ENCODE data around the gene USP24.
"Not testable (repeated sequence)": the region's sequence is repeated elsewhere in the genome, so short reads cannot be mapped to it uniquely, and the experiment has no call there.

Gene USP24

DNA sequence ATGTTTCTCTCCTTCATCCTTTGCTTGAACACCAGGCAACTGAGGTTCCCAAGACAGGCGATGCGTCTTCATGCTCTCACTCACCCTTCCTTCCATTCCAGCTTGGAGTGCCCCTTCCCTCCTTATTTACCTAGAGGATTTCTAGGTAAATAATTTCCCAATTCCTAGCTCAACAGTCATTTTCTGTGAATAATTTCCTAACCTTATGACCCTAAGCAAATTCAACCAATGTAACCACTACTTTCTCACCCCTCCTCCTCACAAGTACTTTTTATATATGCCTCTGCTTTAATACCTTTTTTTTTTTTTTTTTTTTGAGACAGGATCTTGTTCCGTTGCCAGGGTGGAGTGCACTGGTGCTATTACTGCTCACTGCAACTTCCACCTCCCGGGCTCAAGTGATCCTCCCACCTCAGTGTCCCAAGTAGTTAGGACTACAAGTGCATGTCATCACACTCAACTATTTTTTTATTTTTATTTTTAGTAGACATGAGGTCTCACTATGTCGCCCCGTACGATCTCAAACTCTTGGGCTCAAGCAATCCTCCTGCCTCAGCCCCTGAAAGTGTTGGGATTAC lies 86.7 kb downstream of the USP24 start:
- no peaks in the 10 kb centered on the region for H3K27me3 ChIP-seq (ENCODE audit: control insufficient read depth, insufficient read depth, low read length)
- DNase-seq (ENCODE audit: low read depth, low spot score), result no peak
- H3K4me1 ChIP-seq (ENCODE audit: control insufficient read depth, insufficient read depth, low read length), result no peaks in the 10 kb centered on the region; the same call in 1 of the 2 replicates
- no peak overlapping the region for H3K4me3 ChIP-seq (ENCODE audit: low read length)
- no peak overlapping the region for H3K27ac ChIP-seq (ENCODE audit: low read length)
- peaks cover 11% of the 10 kb centered on the region; the same call in 1 of the 2 replicates for H3K36me3 ChIP-seq (ENCODE audit: control insufficient read depth, insufficient read depth, low read length)
- H3K9me3 ChIP-seq (ENCODE audit: control insufficient read depth, insufficient read depth, low read length), result no peaks in the 10 kb centered on the region
- WGBS (ENCODE audit: insufficient coverage, insufficient read length), result no CpG with 5 or more reads among the region's 7 CpGs

DNA sequence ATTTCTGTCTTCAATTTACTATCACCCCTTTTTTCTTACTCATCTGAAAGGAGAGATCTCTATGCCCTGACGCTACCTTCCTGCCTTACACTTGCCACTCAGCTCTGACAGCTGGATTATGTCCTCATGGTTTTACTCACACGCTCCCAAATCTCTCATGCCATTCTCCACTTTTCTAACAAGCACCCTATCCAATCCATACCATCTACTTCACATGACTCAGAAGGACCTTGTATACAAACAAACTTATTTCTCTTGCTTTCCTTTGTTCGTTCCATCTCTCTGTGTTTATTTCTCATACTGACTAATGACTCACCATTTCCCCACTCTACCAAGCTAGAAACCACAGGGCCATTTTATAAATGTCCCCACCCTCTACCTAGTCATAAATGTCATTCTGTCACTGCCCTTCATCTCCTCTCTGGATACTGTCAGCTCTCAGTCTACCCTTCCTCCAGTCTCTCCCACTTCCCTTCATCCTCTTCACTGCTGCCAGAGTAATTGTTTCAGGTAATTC lies 87.3 kb downstream of the USP24 start:
- Histone ChIP-seq H3K9me3 (ENCODE audit: control insufficient read depth, insufficient read depth, low read length) (no peaks in the 10 kb centered on the region), H3K27ac (ENCODE audit: low read length) (no peak overlapping the region), H3K36me3 (ENCODE audit: control insufficient read depth, insufficient read depth, low read length) (peaks cover 11% of the 10 kb centered on the region; the same call in 1 of the 2 replicates), H3K27me3 (ENCODE audit: control insufficient read depth, insufficient read depth, low read length) (no peaks in the 10 kb centered on the region), H3K4me3 (ENCODE audit: low read length) (no peak overlapping the region), H3K4me1 (ENCODE audit: control insufficient read depth, insufficient read depth, low read length) (no peaks in the 10 kb centered on the region; the same call in 1 of the 2 replicates)
- WGBS (ENCODE audit: insufficient coverage, insufficient read length), result no CpG with 5 or more reads among the region's 3 CpGs
- no peak for DNase-seq (ENCODE audit: low read depth, low spot score)

DNA sequence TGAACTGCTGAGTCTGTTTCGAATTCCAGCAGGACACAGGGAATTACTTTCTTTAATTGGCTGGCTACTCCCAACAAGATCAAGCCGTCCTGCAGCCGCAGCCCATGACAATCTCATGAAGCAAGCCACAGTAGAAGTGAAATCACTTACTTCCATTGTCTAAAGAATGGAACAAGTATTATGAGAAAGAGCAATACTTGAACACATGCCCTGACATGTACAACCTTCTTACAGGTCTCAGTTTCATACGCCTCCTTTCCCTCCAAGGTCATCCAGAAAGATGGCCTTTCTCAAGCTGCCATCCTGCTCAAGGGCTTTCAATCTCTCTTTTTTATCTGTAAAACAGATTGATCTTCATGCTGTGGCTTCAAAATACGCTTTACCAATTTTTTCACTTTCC lies 90.7 kb downstream of the USP24 start:
- no peak for DNase-seq (ENCODE audit: low read depth, low spot score)
- Histone ChIP-seq H3K27me3 (ENCODE audit: control insufficient read depth, insufficient read depth, low read length) (no peaks in the 10 kb centered on the region), H3K4me1 (ENCODE audit: control insufficient read depth, insufficient read depth, low read length) (no peaks in the 10 kb centered on the region; the same call in 1 of the 2 replicates), H3K36me3 (ENCODE audit: control insufficient read depth, insufficient read depth, low read length) (peaks cover 19% of the 10 kb centered on the region; the same call in 1 of the 2 replicates), H3K9me3 (ENCODE audit: control insufficient read depth, insufficient read depth, low read length) (no peaks in the 10 kb centered on the region), H3K27ac (ENCODE audit: low read length) (no peak overlapping the region), H3K4me3 (ENCODE audit: low read length) (no peak overlapping the region)
- 100% methylated on average over 1 of the region's 5 CpGs for WGBS (ENCODE audit: insufficient coverage, insufficient read length)

DNA sequence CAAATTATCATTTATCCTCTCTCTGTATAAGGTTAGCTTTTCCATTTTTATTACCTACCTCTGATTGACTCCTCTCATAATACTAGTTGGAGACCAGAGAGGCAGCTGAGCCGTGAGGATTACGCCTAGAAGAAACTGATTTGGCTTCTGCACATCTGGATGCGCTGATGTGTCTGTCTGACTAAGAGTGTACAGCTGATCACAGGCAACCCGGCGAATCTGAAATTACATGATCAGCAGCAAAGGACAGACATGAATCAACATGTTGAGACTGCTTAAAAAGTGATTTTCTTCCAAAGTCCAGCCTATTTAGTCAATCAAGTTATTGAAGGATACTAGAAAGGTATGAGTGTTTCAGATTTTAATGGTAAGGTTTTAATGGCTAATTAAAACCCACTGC lies 94.6 kb downstream of the USP24 start:
- no peaks in the 10 kb centered on the region for H3K4me1 ChIP-seq (ENCODE audit: control insufficient read depth, insufficient read depth, low read length)
- H3K27me3 ChIP-seq (ENCODE audit: control insufficient read depth, insufficient read depth, low read length), result no peaks in the 10 kb centered on the region
- peaks cover 16% of the 10 kb centered on the region; the same call in 1 of the 2 replicates for H3K36me3 ChIP-seq (ENCODE audit: control insufficient read depth, insufficient read depth, low read length)
- no peak overlapping the region for H3K4me3 ChIP-seq (ENCODE audit: low read length)
- no CpG with 5 or more reads among the region's 5 CpGs for WGBS (ENCODE audit: insufficient coverage, insufficient read length)
- DNase-seq (ENCODE audit: low read depth, low spot score), result no peak
- no peak overlapping the region for H3K27ac ChIP-seq (ENCODE audit: low read length)
- no peaks in the 10 kb centered on the region for H3K9me3 ChIP-seq (ENCODE audit: control insufficient read depth, insufficient read depth, low read length)

DNA sequence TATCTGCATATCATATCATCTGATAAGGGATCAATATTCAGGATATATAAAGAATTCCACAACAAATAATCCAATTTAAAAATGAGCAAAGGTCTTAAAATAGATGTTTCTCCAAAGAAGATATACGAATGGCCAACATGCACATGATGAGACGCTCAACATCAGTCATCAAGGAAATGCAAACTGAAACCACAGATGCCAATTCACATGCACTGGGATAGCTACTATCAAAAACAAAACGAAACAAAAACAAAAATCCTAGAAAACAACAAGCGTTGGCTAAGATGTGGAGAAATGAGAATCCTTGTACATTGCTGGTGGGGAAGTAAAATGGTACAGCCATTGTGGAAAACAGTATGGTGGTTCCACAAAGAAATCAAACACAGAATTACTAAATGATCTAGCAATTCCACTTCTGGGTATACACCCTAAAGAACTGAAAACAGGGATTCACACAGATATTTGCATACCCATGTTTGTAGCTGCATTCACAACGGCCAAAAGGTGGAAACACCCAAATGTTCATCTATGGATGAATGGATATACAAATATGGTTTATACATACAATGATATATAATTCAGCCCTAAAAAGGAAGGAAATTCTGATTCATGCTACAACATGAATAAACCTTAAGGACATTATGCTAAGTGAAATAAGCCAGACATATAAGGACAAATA lies 96.4 kb downstream of the USP24 start:
- no peak for DNase-seq (ENCODE audit: low read depth, low spot score)
- Histone ChIP-seq H3K4me3 (ENCODE audit: low read length) (no peak overlapping the region), H3K27me3 (ENCODE audit: control insufficient read depth, insufficient read depth, low read length) (no peaks in the 10 kb centered on the region), H3K36me3 (ENCODE audit: control insufficient read depth, insufficient read depth, low read length) (peaks cover 7% of the 10 kb centered on the region; the same call in 1 of the 2 replicates), H3K27ac (ENCODE audit: low read length) (no peak overlapping the region), H3K4me1 (ENCODE audit: control insufficient read depth, insufficient read depth, low read length) (no peaks in the 10 kb centered on the region), H3K9me3 (ENCODE audit: control insufficient read depth, insufficient read depth, low read length) (no peaks in the 10 kb centered on the region)
- WGBS (ENCODE audit: insufficient coverage, insufficient read length), result no CpG with 5 or more reads among the region's 5 CpGs

DNA sequence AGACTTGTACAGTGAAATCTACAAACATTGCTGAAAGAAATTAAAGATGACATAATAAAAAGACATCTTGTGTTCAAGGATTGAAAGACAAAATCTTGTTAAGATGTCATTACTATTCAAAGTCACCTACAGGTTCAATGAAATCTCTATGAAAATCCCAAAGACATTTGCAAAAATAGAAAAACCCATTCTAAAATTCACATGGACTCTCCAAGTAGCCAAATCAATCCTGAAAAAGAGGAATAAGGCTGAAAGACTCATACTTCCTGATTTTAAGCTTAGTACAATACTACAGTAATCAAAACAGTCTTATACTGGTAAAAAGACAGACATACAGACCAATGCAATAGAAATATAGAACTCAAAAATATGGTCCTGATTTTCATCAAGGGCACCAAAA lies 97.2 kb downstream of the USP24 start:
- Histone ChIP-seq H3K9me3 (ENCODE audit: control insufficient read depth, insufficient read depth, low read length) (no peaks in the 10 kb centered on the region), H3K4me1 (ENCODE audit: control insufficient read depth, insufficient read depth, low read length) (no peaks in the 10 kb centered on the region), H3K36me3 (ENCODE audit: control insufficient read depth, insufficient read depth, low read length) (peaks cover 7% of the 10 kb centered on the region; the same call in 1 of the 2 replicates), H3K27ac (ENCODE audit: low read length) (no peak overlapping the region), H3K27me3 (ENCODE audit: control insufficient read depth, insufficient read depth, low read length) (no peaks in the 10 kb centered on the region), H3K4me3 (ENCODE audit: low read length) (no peak overlapping the region)
- DNase-seq (ENCODE audit: low read depth, low spot score), result no peak

DNA sequence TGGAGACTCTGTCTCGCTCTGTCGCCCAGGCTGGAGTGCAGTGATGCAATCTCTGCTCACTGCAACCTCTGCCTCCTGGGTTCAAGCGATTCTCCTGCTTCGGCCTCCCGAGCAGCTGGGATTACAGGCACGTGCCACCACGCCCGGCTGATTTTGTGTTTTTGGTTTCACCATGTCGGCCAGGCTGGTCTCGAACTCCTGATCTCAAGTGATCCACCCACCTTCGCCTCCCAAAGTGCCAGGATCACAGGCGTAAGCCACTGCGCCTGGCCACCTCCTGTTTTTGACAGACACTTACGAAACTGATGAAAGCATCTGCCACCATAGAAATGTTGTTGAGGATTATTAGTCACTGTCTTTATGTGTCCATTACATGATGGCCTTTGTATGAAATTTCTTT lies 106.2 kb downstream of the USP24 start:
- not testable (repeated sequence) for H3K36me3 ChIP-seq (ENCODE audit: control insufficient read depth, insufficient read depth, low read length); H3K4me3 ChIP-seq (ENCODE audit: low read length); H3K4me1 ChIP-seq (ENCODE audit: control insufficient read depth, insufficient read depth, low read length); H3K27me3 ChIP-seq (ENCODE audit: control insufficient read depth, insufficient read depth, low read length); DNase-seq (ENCODE audit: low read depth, low spot score); H3K9me3 ChIP-seq (ENCODE audit: control insufficient read depth, insufficient read depth, low read length); H3K27ac ChIP-seq (ENCODE audit: low read length)
- WGBS (ENCODE audit: insufficient coverage, insufficient read length), result no CpG with 5 or more reads among the region's 14 CpGs

DNA sequence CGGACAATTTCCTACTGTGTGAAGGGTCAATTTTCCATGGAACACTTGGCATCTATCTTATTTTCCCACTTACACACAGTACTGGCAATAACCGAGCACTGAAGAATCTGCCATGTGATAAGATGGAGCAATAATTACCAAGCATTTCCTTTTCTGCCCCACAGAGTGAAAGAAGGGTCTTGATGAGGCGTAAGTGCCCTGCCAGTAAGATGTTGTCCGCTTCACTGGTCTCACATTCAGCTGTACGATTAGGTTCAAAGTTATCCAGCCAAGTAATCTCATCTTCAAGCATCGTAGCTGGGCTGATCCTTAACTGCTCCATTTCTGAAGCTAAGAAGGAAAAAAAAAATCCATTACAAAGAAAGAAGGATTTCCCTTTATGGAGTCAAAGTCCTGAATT lies 108.1 kb downstream of the USP24 start:
- Histone ChIP-seq H3K4me1 (ENCODE audit: control insufficient read depth, insufficient read depth, low read length) (no peaks in the 10 kb centered on the region), H3K36me3 (ENCODE audit: control insufficient read depth, insufficient read depth, low read length) (peaks cover 10% of the 10 kb centered on the region; the same call in 1 of the 2 replicates), H3K4me3 (ENCODE audit: low read length) (no peak overlapping the region), H3K9me3 (ENCODE audit: control insufficient read depth, insufficient read depth, low read length) (no peaks in the 10 kb centered on the region), H3K27ac (ENCODE audit: low read length) (no peak overlapping the region), H3K27me3 (ENCODE audit: control insufficient read depth, insufficient read depth, low read length) (no peaks in the 10 kb centered on the region)
- DNase-seq (ENCODE audit: low read depth, low spot score), result no peak
- no CpG with 5 or more reads among the region's 6 CpGs for WGBS (ENCODE audit: insufficient coverage, insufficient read length)

DNA sequence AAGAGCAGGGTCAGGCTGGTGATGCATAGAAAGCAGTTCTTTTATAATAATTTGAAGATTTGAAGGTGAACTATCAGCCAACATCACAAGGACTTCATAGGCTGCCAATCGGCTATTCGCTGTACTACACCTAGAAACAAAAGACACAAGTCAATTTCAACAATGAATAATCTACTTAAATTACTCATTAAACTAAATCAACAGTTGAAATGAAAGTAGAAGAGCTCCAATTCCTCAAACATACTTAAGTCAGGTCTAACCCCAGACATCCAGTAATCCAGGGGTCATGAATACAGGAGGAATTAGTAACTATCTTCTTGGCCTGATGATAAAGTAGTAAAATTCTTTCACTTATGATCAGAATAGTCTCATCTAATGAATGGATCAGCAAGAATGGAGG lies 111.3 kb downstream of the USP24 start:
- H3K36me3 ChIP-seq (ENCODE audit: control insufficient read depth, insufficient read depth, low read length), result peaks cover 8% of the 10 kb centered on the region; the same call in 1 of the 2 replicates
- H3K9me3 ChIP-seq (ENCODE audit: control insufficient read depth, insufficient read depth, low read length), result no peaks in the 10 kb centered on the region
- WGBS (ENCODE audit: insufficient coverage, insufficient read length), result no CpG with 5 or more reads among the region's 2 CpGs
- no peaks in the 10 kb centered on the region for H3K4me1 ChIP-seq (ENCODE audit: control insufficient read depth, insufficient read depth, low read length)
- H3K27ac ChIP-seq (ENCODE audit: low read length), result no peak overlapping the region
- no peak overlapping the region for H3K4me3 ChIP-seq (ENCODE audit: low read length)
- H3K27me3 ChIP-seq (ENCODE audit: control insufficient read depth, insufficient read depth, low read length), result no peaks in the 10 kb centered on the region
- DNase-seq (ENCODE audit: low read depth, low spot score), result no peak

DNA sequence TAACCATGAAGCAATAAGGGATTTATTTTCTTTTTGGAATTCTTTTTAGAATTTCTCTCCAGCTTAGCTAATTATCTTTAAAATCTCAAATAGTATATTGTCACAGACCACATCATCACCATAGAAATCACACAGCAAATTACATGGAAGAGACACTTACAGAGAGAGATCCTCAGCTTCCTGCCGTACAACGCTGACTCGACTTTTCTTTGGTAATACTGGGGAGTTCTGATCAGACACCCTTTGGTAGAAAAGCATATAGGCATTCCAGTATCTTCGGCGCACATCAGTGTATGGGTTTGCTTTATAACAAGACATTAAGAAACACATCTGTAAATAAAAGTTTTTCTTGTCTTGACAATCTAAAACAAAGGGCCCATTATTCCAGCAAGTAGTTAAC lies 120.1 kb downstream of the USP24 start:
- Histone ChIP-seq H3K27me3 (ENCODE audit: control insufficient read depth, insufficient read depth, low read length) (no peaks in the 10 kb centered on the region), H3K4me1 (ENCODE audit: control insufficient read depth, insufficient read depth, low read length) (no peaks in the 10 kb centered on the region), H3K27ac (ENCODE audit: low read length) (no peak overlapping the region), H3K36me3 (ENCODE audit: control insufficient read depth, insufficient read depth, low read length) (peaks cover 5% of the 10 kb centered on the region; the same call in 1 of the 2 replicates), H3K4me3 (ENCODE audit: low read length) (no peak overlapping the region), H3K9me3 (ENCODE audit: control insufficient read depth, insufficient read depth, low read length) (no peaks in the 10 kb centered on the region)
- no peak for DNase-seq (ENCODE audit: low read depth, low spot score)
- WGBS (ENCODE audit: insufficient coverage, insufficient read length), result no CpG with 5 or more reads among the region's 5 CpGs

Data from iPS DF 6.9 (cell line).